ENCODE results near the gene ADD3. TPM values are rescaled to one million over a fixed set of nuclear protein-coding genes. Genes with fewer than 3 reads are reported as not detected.

ADD3 gene
- total RNA-seq, 1 donor from 2014 or later, result 201 TPM

DNA sequence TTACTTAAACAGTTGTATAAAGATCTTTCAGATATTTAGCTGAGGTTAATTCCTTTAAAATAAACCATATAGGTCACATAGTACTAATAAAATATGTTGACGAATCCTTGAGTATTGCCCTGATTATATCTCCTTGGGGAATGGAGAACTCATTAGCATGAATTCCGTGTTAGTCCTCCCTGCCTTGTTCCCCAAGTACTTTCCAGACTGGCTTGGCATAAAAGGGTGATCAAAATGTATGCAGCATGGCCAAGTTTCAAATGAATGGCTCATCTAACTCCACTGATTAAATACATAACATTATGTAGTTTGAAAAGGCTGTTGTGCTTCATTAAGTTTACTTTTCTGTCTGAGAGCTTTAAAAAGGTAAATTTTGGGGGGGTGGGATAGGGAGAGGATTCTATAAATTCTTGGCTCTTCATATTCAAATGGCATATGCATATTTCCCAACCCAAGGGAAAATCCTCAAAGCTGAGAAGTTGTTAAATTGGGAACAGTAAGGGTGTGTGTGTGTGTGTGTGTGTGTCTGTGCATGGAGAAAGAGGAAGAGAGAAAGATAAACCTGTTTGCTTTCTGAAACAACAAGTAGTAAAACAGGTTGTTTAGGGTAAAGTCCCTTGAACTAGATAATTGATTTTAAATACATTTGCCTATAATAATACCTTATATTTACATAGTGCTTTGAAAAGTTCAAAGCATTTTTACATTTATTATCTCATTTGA lies 4.8 kb upstream of the ADD3 start:
- DNase-seq (ENCODE audit: low spot score), result no peak

GRCh38 chr10:110003524-110003885 lies 4.3 kb upstream of the ADD3 start:
- DNase-seq (ENCODE audit: low spot score), result no peak

DNA sequence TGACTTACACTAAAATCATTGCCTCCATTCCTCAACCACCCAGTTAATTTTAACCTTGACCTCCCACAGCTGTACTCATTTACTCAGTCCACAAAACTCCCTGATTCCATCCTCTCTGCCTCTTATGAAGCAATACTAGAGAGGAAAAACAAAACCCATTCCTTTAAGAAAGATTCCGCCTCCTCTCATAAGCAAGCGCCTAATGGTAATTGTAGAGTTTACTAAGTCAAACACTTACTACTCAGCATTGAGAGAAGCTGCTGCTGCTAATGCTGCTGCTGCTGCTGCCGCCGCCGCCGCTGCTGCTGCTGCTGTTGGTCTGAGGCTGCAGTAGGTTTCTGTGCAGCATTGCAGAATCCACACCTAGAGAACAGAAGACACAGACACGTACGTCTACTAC lies 2.1 kb upstream of the ADD3 start:
- DNase-seq (ENCODE audit: low spot score), result no peak

DNA sequence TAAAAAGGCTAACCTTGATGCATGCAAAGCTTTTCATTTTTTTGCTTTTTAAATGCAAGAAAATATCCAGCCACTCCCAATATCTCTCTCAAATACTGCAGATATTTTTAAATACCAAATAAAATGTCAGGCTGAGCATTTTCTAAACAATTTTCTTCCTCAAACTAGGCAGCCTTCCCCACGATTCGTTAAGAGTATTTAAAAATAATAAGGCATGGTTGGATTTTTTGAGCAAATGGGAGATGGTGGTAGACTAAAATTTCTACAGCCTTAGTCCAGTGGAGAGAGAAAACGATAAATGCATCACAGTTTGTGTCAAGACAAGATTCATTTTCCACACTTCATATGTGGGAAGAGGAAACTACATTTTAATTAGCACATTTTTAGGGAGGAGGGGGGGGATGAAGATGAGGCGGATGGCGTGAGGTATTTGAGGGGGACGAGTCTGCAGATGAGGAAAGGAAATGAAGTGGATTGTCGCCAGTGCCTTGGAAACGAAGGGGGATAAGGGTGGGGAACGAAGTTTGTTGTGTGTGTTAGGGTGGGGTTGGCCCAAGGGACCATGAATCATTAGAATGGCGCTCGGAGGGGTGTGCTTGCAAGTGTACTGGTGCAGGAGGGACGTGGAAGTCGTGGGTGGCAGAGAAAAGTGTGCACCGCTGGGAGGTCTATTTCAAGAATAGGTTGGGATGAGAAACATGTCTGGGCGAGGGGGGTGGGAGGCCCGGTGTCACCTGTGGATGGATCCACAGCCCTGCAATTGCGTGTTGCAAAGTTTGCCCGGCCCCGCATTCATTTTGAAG lies 1.2 kb upstream of the ADD3 start:
- peak; percentile 24 for DNase-seq (ENCODE audit: low spot score)

DNA sequence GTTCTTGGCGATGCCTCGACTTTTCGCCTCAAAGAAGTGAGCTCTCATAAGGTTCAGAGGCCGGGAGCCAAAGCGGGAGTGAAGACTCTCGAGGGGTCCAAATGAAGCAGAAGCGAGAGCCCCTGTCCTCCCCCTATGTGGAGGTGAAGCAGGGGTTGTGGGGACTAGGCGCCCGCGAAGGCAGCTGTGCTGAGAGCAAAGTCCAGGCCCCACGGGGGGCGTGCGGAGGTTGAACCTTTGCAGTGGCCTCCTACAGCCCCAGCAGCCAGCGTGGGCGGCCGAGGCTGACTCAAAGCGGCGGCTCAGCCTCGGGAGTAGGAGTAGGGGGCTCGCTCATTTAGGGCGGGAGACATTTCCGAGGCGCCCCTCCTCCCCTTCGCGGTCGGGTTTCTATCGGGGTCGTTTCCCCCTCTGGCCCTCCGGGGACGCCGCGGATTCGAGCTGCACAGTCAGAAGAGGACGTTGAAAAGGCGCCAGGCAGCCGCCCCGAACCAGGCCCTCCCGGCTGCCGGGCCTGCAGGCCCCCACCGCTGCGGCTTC lies 553 bp upstream of the ADD3 start:
- peak; percentile 31 for DNase-seq (ENCODE audit: low spot score)

- peak; percentile 29 for DNase-seq (ENCODE audit: low spot score)
These were observed 945 bp downstream of the ADD3 start for GRCh38 chr10:110008518-110009339.

GRCh38 chr10:110009736-110010475 lies 2.1 kb downstream of the ADD3 start:
- DNase-seq (ENCODE audit: low spot score), result no peak

DNA sequence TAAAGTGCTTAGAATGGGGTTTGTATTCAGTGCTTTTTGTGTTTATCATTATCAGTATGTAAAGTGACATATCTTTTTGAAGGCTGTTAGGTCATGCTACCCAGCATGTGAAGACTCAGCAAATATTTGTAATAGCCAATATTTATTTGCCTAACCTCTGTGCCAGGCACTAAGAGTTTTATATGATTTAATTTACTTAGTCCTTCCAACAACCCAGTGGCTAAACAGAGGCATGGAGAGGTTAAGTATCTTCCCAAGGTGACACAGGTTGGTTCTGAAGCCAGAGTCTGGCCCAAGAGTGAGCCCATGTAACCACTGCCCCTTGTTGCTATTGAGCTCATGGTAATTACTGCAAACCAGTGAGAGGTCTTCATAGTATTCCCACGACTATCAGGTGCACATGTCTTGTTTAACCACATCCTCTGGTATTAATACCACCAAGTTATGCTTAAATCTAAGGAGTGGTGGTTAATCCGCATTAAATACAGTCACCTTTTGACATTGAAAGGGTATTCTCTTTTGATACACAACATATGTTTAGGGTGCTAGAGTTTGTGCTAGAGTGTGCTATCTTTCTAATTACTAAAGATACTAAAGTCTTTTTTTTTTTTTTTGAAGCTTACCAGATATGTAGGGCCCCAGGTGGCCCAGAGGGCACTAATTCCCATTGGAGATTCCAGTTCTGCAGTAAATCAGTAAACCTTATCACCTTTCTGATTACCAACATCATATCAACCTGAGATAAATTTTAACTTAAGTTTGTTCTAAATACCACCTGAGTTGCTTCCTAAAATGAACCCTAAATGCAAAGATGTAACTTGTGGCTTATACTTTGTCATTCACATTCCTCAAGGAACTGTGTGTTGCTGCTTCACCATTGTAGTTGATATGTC lies 2.9 kb downstream of the ADD3 start:
- no peak for DNase-seq (ENCODE audit: low spot score)

DNA sequence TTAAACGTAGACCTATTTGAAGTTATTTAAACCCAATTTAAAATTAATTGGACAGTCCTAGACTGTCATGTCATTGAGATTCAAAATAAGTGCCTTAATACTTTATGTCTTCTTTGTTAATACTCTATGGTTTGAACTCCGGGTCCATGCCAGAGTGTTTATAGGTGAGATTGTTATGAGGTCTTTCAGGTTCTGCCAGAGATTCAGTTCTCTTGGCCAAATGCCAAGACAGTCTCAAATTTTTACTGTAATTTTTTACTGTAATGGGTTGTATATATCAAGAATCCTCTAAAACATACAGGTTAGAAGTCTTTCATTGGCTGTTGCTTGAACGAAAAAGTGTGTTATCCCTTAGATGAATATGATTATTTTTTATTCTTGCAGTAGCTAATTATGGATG lies 3.9 kb downstream of the ADD3 start:
- no peak for DNase-seq (ENCODE audit: low spot score)

DNA sequence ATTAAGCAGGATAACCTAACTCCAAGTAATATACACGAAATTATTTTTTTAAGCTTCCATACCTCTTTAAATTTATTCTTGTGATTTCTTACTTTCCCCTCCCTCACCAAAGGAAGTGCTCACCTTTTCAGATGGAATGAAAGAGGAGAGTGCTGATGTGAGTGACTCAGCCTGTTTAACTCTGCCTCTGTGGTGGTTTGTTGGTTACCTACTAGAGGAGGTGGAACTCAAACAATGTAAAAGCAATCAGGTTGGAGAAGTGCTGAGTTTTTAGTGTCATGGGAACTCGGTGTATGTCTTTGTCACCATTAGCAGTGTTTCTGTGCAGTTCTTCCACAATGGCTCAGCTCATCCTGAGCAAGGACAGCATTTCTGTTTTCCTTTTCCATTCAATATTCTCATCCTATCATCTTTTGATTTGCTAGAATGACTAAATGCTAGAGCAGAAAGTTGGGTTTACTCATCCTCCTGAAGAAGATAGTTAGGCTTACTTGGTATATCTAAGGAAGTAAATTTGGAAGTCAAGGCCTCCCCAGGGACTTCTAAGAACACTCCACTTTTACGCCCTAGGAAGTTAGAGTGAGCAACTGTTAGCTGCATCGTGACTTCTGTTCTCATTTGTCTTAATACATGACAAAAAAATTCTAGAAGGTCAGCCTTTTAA lies 6.0 kb downstream of the ADD3 start:
- no peak for DNase-seq (ENCODE audit: low spot score)

DNA sequence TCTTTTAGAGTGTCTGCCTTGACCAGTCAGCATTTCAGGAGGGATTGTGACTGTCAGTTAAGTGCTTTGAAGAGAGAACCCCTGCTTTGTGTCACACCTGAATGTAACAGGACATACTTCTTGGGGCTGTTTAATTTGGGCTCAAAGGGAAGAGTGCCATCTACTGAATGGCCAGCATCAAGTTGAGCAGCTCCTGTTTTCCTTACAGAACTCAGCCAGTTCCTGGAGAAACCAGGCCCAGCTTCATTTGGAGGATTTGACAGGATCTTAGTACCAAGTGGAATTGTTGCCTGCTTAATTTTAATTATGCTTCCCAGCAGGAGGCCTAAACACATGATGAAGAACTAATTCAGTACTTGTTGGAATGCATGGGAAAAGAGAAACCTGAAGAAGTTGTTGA lies 8.3 kb downstream of the ADD3 start:
- no peak for DNase-seq (ENCODE audit: low spot score)

- DNase-seq (ENCODE audit: low spot score), result no peak
These were observed 9.3 kb downstream of the ADD3 start for GRCh38 chr10:110017052-110017451.

- no peak for DNase-seq (ENCODE audit: low spot score)
These were observed 10.1 kb downstream of the ADD3 start for GRCh38 chr10:110017907-110018306.

DNA sequence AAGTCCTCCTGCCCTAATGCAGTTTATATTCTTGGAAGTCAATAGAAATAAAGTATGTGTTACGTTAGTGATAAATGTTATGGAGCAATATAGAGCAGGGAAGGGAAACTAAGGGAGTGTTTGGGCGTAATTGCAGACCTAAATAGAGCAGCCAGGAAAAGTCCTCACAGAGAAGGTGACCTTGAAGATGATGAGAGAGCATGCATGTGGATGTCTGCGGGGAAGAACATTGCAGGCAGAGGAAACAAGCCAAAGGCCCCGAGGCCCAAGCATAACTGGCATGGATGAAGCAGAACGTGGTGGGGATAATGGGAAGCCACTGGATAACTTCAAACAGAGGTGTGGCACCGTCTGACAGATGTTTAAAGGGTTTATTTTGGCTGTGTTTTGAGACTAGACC lies 12.5 kb downstream of the ADD3 start:
- DNase-seq (ENCODE audit: low spot score), result no peak

DNA sequence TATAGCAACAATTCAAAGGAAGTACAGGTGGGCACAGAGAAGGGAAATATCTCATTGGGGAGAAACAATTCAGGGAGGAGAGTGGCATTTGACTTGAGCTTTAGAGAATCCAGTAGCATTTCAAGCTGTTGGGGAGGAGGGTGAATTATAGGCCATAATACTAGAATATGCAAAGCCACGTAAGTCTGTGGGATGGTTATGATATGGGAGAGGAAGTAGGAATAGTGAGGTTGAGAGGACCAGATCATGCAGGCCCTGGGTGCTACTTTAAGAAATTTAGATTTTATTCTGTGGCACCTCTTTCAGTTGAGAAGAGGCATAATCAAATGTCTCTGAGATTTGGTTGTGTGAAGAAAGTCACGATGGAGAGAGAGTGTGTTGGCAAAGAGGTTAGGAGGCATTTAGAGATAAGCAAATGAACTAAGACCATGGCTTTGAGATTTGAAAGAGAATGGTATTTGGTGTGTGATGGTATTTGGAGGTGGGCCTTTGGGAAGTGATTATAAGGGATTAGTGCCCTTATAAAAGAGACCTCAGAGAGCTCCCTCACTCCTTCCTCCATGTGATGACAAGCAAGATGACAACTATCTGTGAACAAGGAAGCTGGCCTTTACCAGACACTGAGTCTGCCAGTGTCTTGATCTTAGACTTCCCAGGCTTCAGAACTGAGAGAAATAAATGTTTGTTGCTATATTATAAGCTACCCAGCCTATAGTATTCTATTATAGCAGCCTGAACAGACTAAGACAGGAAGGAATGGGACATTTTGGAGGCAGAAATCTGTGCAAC lies 15.1 kb downstream of the ADD3 start:
- DNase-seq (ENCODE audit: low spot score), result no peak

DNA sequence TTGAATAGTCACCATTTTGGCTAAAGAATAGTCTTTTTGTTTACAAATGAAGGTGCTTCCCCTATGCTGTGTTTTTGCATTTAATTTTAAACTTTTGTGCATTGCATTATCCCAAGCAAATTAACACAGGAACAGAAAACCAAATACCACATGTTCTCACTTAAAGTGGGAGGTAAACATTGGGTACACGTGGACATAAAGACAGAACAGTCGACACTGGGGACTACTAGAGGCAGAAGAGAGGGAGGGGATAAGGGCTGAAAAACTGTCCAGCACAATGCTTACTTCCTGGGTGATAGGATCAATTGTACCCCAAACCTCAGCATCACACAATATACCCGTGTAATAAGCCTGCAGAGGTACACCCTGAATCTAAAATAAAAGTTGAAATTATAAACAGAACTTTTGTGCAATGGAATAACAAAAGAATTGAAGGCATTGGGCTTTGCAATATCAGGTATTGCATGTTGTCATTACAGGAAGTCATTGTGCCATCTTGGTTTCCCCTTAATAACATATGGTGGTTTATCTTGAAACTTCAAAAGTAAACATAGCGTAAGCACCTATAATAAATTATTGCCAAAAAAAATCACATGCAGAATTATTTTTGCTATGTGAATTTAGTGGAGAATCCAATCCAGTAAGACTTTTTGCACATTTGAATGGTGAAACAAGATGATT lies 16.1 kb downstream of the ADD3 start:
- DNase-seq (ENCODE audit: low spot score), result no peak

- no peak for DNase-seq (ENCODE audit: low spot score)
These were observed 21.7 kb downstream of the ADD3 start for GRCh38 chr10:110029450-110029849.

Data from mucosa of gallbladder (tissue), 1 donor.